HUDEP-2 (cell line): Measurements from ENCODE around the gene NFU1.

Experiments
- DNase-seq, 76 experiments: peaks; one replicate each; lab custom pipeline; 2025; ENCODE audit not compliant: unreplicated experiment in 76 of 76; lab: John Stamatoyannopoulos, UW

The NFU1 gene

GRCh38 chr2:69436938-69437750, at the start of gene NFU1:
TSS of gene NFU1 (minus strand) at chr2:69437435. CDS start at chr2:69437422, 13 bp downstream.
- peak in 75 of 76 experiments; percentile 17 to 90 (median 76) for DNase-seq

- DNase-seq, result no peak
Measured at GRCh38 chr2:69483696-69484095, 46.5 kb upstream of the NFU1 start.

- DNase-seq, result no peak
Measured at GRCh38 chr2:69483024-69483423, 45.8 kb upstream of the NFU1 start.

GRCh38 chr2:69482471-69482870, 45.2 kb upstream of the NFU1 start:
- no peak for DNase-seq

GRCh38 chr2:69481421-69481820, 44.2 kb upstream of the NFU1 start:
- DNase-seq, result no peak

- no peak for DNase-seq
Measured at GRCh38 chr2:69477627-69478026, 40.4 kb upstream of the NFU1 start.

- no peak for DNase-seq
Measured at GRCh38 chr2:69474688-69475087, 37.5 kb upstream of the NFU1 start.

- DNase-seq, result no peak
Measured at GRCh38 chr2:69471793-69472192, 34.6 kb upstream of the NFU1 start.

- DNase-seq, result no peak
Measured at GRCh38 chr2:69470911-69471310, 33.7 kb upstream of the NFU1 start.

GRCh38 chr2:69469784-69470183, 32.5 kb upstream of the NFU1 start:
- no peak for DNase-seq

GRCh38 chr2:69469375-69469774, 32.1 kb upstream of the NFU1 start:
- peak in 1 of 76 experiments; percentile 1 for DNase-seq

- DNase-seq, result no peak
Measured at GRCh38 chr2:69466728-69467127, 29.5 kb upstream of the NFU1 start.

GRCh38 chr2:69465513-69466456, 28.6 kb upstream of the NFU1 start:
- DNase-seq, result no peak

- no peak for DNase-seq
Measured at GRCh38 chr2:69464575-69464974, 27.3 kb upstream of the NFU1 start.

- no peak for DNase-seq
Measured at GRCh38 chr2:69462780-69463179, 25.5 kb upstream of the NFU1 start.

- no peak for DNase-seq
Measured at GRCh38 chr2:69461404-69461803, 24.2 kb upstream of the NFU1 start.

- DNase-seq, result no peak
Measured at GRCh38 chr2:69459936-69460335, 22.7 kb upstream of the NFU1 start.

- no peak for DNase-seq
Measured at GRCh38 chr2:69456950-69457445, 19.8 kb upstream of the NFU1 start.

- no peak for DNase-seq
Measured at GRCh38 chr2:69456154-69456553, 18.9 kb upstream of the NFU1 start.

- DNase-seq, result no peak
Measured at GRCh38 chr2:69454976-69455375, 17.7 kb upstream of the NFU1 start.

- no peak for DNase-seq
Measured at GRCh38 chr2:69453475-69454129, 16.4 kb upstream of the NFU1 start.
